ENCODE data around the gene RANGRF.

RANGRF gene

GRCh38 chr17:8322061-8322460 is 33.6 kb downstream of the RANGRF start:
- DNase-seq (ENCODE audit: low read depth): no peak
- no peak for TF ChIP-seq CTCF (conservative IDR thresholded peaks at IDR 0.05; ENCODE audit: control insufficient read depth, insufficient read depth, low read depth, low read length)
- H3K4me3 ChIP-seq (ENCODE audit: control insufficient read depth, low read depth, low read length): no peak overlapping the region

GRCh38 chr17:8324132-8324531 is 35.7 kb downstream of the RANGRF start:
- no peak for TF ChIP-seq CTCF (conservative IDR thresholded peaks at IDR 0.05; ENCODE audit: control insufficient read depth, insufficient read depth, low read depth, low read length)
- no peak overlapping the region for H3K4me3 ChIP-seq (ENCODE audit: control insufficient read depth, low read depth, low read length)
- DNase-seq (ENCODE audit: low read depth): no peak

GRCh38 chr17:8324923-8325322 is 36.5 kb downstream of the RANGRF start:
- H3K4me3 ChIP-seq (ENCODE audit: control insufficient read depth, low read depth, low read length): no peak overlapping the region
- no peak for TF ChIP-seq CTCF (conservative IDR thresholded peaks at IDR 0.05; ENCODE audit: control insufficient read depth, insufficient read depth, low read depth, low read length)
- DNase-seq (ENCODE audit: low read depth): no peak

GRCh38 chr17:8326511-8327302 is 38.2 kb downstream of the RANGRF start:
- TF ChIP-seq CTCF (conservative IDR thresholded peaks at IDR 0.05; ENCODE audit: control insufficient read depth, insufficient read depth, low read depth, low read length): no peak
- H3K4me3 ChIP-seq (ENCODE audit: control insufficient read depth, low read depth, low read length): peak overlapping the region; percentile 55
- DNase-seq (ENCODE audit: low read depth): peak; percentile 25

GRCh38 chr17:8327303-8327649 is 38.8 kb downstream of the RANGRF start:
- no peak for DNase-seq (ENCODE audit: low read depth)
- TF ChIP-seq CTCF (conservative IDR thresholded peaks at IDR 0.05; ENCODE audit: control insufficient read depth, insufficient read depth, low read depth, low read length): no peak
- peak overlapping the region; percentile 55 for H3K4me3 ChIP-seq (ENCODE audit: control insufficient read depth, low read depth, low read length)

GRCh38 chr17:8332128-8332527 is 43.7 kb downstream of the RANGRF start:
- no peak overlapping the region for H3K4me3 ChIP-seq (ENCODE audit: control insufficient read depth, low read depth, low read length)
- no peak for DNase-seq (ENCODE audit: low read depth)
- no peak for TF ChIP-seq CTCF (conservative IDR thresholded peaks at IDR 0.05; ENCODE audit: control insufficient read depth, insufficient read depth, low read depth, low read length)
